Neural progenitor cell (in vitro differentiated cells): ENCODE measurements around the gene HSD17B7. TPM values are rescaled to one million over a fixed set of nuclear protein-coding genes. Genes with fewer than 3 reads are reported as not detected.
"Not testable (repeated sequence)": the region's sequence is repeated elsewhere in the genome, so short reads cannot be mapped to it uniquely, and the experiment has no call there.

Experiments
- DNase-seq: peaks from one replicate; pipeline ENCODE4 v3.0.0-alpha.2; 2016; ENCODE audit warnings: low spot score
- H2AFZ ChIP-seq: fragments of 200-600 bp; sonication (generic); replicated peaks from 2 replicates; pipeline ENCODE4 v1.6.1; 2016; ENCODE audit warnings: antibody characterized with exemption
- H3F3A ChIP-seq: fragments of 200-600 bp; sonication (generic); 2 replicates; pipeline ENCODE4 v1.6.1; 2016; ENCODE audit warnings: antibody characterized with exemption, low read depth
- H3K27ac ChIP-seq: fragments of 200-600 bp; sonication (generic); 2 replicates; pipeline ENCODE4 v1.5.1; 2016; ENCODE audit warnings: mild to moderate bottlenecking
- H3K27me3 ChIP-seq: fragments of 200-600 bp; sonication (generic); 2 replicates; pipeline ENCODE4 v1.6.1; 2016; ENCODE audit warnings: mild to moderate bottlenecking, moderate library complexity
- H3K36me3 ChIP-seq: fragments of 200-600 bp; sonication (generic); 2 replicates; pipeline ENCODE4 v1.5.1; 2016
- H3K4me1 ChIP-seq: fragments of 200-600 bp; sonication (generic); 2 replicates; pipeline ENCODE4 v1.6.1; 2016; ENCODE audit warnings: mixed run types
- H3K4me2 ChIP-seq: fragments of 200-600 bp; sonication (generic); 2 replicates; pipeline ENCODE4 v1.6.1; 2016
- H3K4me3 ChIP-seq: fragments of 200-600 bp; sonication (generic); 2 replicates; pipeline ENCODE4 v1.5.1; 2016
- H3K79me2 ChIP-seq: fragments of 200-600 bp; sonication (generic); 2 replicates; pipeline ENCODE4 v1.6.1; 2016; ENCODE audit warnings: low read depth
- H3K9ac ChIP-seq: fragments of 200-600 bp; sonication (generic); 2 replicates; pipeline ENCODE4 v1.6.1; 2016
- H3K9me3 ChIP-seq: fragments of 200-600 bp; sonication (generic); 2 replicates; pipeline ENCODE4 v1.5.1; 2016; ENCODE audit warnings: low read depth
- H4K20me1 ChIP-seq: fragments of 200-600 bp; sonication (generic); 2 replicates; pipeline ENCODE4 v1.6.1; 2016; ENCODE audit warnings: low read depth
- H3K27ac Mint-ChIP-seq: 3 replicates; pipeline ENCODE4 v1.8.0; 2021; ENCODE audit warnings: mixed read lengths
- H3K27me3 Mint-ChIP-seq: 2 replicates; pipeline ENCODE4 v1.8.0; 2022; ENCODE audit warnings: low read depth, mild to moderate bottlenecking, inconsistent platforms, moderate library complexity, mixed read lengths; ENCODE audit not compliant: insufficient read depth
- H3K36me3 Mint-ChIP-seq: 3 replicates; pipeline ENCODE4 v1.8.0; 2021; ENCODE audit warnings: mixed read lengths
- H3K4me1 Mint-ChIP-seq: 3 replicates; pipeline ENCODE4 v1.8.0; 2021; ENCODE audit warnings: mixed read lengths
- H3K4me3 Mint-ChIP-seq: 3 replicates; pipeline ENCODE4 v1.8.0; 2021; ENCODE audit warnings: mild to moderate bottlenecking, moderate library complexity, mixed read lengths
- H3K9me3 Mint-ChIP-seq: 3 replicates; pipeline ENCODE4 v1.8.0; 2020; ENCODE audit warnings: mixed read lengths
- total RNA-seq: library from RNA; depleted of rRNA; stranded (reverse); fragments of >200 nt; gene quantifications from 2 replicates; pipeline ENCODE4 v1.2.3, GENCODE V29; 2015; ENCODE audit warnings: low replicate concordance
- TF ChIP-seq, protein P1 (sequence below): fragments of 200-600 bp; sonication (generic); IDR thresholded peaks from 2 replicates; pipeline ENCODE4 v1.5.1; 2017; ENCODE audit warnings: antibody characterized with exemption, mild to moderate bottlenecking

The HSD17B7 gene
- total RNA-seq, 1 donor from 2014 or later: 48.0 TPM

DNA sequence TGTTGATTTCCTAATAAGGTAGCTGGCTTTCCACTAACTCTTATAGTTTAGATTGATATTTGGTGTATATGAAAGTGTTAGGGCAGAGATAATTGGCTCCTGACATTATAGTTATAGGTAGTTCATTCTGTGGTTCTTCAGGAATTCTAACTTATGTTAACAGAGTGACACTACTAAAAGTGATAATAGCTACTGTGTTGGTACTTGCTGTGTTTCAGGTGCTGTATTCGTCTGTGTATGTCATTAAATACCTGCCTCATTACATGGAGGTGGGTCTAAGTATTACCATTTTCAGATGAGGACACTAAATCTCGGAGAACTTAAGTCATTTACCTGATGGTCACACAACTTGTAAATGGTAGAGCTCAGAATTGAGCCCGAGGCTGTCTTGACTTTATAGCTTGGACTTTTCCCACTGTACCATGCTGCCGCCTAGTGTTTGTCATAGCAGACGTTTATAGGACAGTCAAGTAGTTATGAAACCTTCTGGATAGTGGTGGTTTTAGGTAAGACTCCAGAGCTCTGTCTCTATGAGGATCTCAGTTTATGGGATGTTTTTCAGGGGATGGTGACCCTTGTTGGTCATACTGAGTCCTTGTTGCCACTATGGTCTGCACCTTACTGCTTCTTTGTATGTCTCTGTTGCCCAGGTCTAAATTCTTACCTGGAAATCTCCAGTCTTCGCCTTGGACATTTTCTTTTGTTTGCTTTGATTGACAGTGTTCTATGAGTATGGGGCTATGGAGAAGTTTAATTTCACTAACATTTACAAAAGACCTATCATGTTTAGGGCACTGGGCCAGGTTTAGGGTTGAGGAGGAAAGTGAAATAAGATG lies 9.7 kb downstream of the HSD17B7 start:
- peaks cover 29% of the 10 kb centered on the region for H3K36me3 Mint-ChIP-seq
- peak; percentile 68 for DNase-seq
- H3K9me3 Mint-ChIP-seq, H3K4me3 Mint-ChIP-seq, H2AFZ ChIP-seq, H3K4me1 Mint-ChIP-seq, H3K9ac ChIP-seq, H3F3A ChIP-seq, H3K27ac Mint-ChIP-seq, H3K4me3 ChIP-seq, H3K27me3 Mint-ChIP-seq, H3K4me2 ChIP-seq, H3K4me1 ChIP-seq, H3K9me3 ChIP-seq, H3K27me3 ChIP-seq, H3K36me3 ChIP-seq, H3K27ac ChIP-seq, H4K20me1 ChIP-seq: not testable (repeated sequence)
- TF ChIP-seq, protein P1, sequence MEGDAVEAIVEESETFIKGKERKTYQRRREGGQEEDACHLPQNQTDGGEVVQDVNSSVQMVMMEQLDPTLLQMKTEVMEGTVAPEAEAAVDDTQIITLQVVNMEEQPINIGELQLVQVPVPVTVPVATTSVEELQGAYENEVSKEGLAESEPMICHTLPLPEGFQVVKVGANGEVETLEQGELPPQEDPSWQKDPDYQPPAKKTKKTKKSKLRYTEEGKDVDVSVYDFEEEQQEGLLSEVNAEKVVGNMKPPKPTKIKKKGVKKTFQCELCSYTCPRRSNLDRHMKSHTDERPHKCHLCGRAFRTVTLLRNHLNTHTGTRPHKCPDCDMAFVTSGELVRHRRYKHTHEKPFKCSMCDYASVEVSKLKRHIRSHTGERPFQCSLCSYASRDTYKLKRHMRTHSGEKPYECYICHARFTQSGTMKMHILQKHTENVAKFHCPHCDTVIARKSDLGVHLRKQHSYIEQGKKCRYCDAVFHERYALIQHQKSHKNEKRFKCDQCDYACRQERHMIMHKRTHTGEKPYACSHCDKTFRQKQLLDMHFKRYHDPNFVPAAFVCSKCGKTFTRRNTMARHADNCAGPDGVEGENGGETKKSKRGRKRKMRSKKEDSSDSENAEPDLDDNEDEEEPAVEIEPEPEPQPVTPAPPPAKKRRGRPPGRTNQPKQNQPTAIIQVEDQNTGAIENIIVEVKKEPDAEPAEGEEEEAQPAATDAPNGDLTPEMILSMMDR: peak; percentile 64
- H3K79me2 ChIP-seq: peaks cover 17% of the 10 kb centered on the region

DNA sequence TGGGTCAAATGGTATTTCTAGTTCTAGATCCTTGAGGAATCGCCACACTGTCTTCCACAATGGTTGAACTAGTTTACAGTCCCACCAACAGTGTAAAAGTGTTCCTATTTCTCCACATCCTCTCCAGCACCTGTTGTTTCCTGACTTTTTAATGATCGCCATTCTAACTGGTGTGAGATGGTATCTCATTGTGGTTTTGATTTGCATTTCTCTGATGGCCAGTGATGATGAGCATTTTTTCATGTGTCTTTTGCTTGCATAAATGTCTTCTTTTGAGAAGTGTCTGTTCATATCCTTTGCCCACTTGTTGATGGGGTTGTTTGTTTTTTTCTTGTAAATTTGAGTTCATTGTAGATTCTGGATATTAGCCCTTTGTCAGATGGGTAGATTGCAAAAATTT lies 17.0 kb downstream of the HSD17B7 start:
- not testable (repeated sequence) for DNase-seq, H2AFZ ChIP-seq, H3K9me3 ChIP-seq, H3K27ac ChIP-seq, H3K4me3 ChIP-seq, H3K27ac Mint-ChIP-seq, H3K4me1 ChIP-seq, H3K9me3 Mint-ChIP-seq, H3F3A ChIP-seq, H3K36me3 ChIP-seq, H3K79me2 ChIP-seq, H3K4me1 Mint-ChIP-seq, H4K20me1 ChIP-seq, H3K27me3 Mint-ChIP-seq, H3K9ac ChIP-seq, H3K27me3 ChIP-seq, H3K4me3 Mint-ChIP-seq, H3K4me2 ChIP-seq
- peaks cover 45% of the 10 kb centered on the region for H3K36me3 Mint-ChIP-seq

DNA sequence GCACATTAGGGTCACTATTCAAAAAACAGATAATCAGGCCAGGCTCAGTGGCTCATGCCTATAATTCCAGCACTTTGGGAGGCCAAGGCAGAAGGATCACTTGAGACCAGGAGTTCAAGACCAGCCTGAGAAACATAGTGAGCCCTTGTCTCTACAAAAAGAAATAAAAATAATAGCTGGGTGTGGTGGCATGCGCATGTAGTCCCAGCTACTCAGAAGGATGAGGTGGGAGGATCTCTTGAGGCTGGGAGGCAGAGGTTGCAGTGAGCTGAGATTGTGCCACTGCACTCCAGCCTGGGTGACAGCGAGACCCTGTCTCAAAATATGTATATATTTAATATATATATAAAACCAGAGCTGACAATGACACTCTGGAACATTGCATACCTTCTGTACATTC lies 21.9 kb downstream of the HSD17B7 start:
- H4K20me1 ChIP-seq, H3K27me3 ChIP-seq, H3K4me3 Mint-ChIP-seq, H3K4me1 ChIP-seq, H3K4me3 ChIP-seq, H3K4me2 ChIP-seq, H3K79me2 ChIP-seq, H3K27ac Mint-ChIP-seq, H3K27me3 Mint-ChIP-seq, H3K9ac ChIP-seq, H3K27ac ChIP-seq, H3K36me3 ChIP-seq, H3K4me1 Mint-ChIP-seq, DNase-seq, H3F3A ChIP-seq, H3K9me3 Mint-ChIP-seq, H3K9me3 ChIP-seq, H2AFZ ChIP-seq: not testable (repeated sequence)
- peaks cover 26% of the 10 kb centered on the region for H3K36me3 Mint-ChIP-seq

DNA sequence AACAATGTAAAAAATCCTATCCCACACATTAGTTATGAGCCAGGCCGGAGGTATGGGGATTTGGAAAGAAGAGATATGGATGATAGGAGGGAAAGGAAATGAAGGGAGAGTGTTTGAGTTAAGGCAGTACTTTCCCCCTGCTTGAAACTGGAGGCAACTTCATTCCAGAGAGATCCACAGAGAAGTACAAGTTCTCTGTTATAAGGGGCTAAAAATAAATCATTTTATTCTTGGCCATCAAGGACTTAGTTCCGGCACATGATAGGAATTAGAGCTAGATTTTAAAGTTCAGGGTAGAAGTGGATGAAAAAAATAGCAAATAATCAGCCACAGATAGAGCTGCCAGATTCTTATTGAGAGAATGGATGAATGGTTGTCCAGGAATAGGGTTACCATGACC lies 27.6 kb downstream of the HSD17B7 start:
- H3K4me1 ChIP-seq, H4K20me1 ChIP-seq, H3K36me3 Mint-ChIP-seq, H2AFZ ChIP-seq, H3K36me3 ChIP-seq, H3K4me2 ChIP-seq, H3K9me3 ChIP-seq, H3K27me3 Mint-ChIP-seq, H3F3A ChIP-seq, H3K4me3 ChIP-seq, H3K79me2 ChIP-seq, H3K27ac ChIP-seq, H3K27ac Mint-ChIP-seq, DNase-seq, H3K4me3 Mint-ChIP-seq, H3K9me3 Mint-ChIP-seq, H3K9ac ChIP-seq: not testable (repeated sequence)
- peaks cover 11% of the 10 kb centered on the region for H3K4me1 Mint-ChIP-seq
- H3K27me3 ChIP-seq: peaks cover 19% of the 10 kb centered on the region

DNA sequence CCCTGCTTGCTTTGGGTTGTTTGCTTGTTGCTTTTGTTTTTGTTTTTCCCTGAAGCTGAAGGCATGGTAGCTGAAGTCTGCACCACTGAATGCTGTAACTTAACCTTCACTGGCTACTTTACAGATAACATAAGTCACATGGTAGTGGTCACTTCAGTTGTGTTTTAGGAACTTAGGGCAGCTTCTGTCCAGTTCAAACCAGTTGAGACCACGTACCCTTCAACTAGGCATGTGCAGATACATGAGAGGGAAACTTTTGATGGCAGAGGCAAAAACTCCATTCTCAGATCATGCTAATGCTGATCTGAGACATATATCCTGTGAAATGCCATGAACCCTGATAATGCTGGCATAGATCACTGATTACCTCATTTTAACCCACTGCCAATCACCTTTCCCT lies 28.2 kb downstream of the HSD17B7 start:
- H3K27me3 ChIP-seq: peaks cover 21% of the 10 kb centered on the region
- not testable (repeated sequence) for H3K9me3 Mint-ChIP-seq, H3K27me3 Mint-ChIP-seq, H3K36me3 Mint-ChIP-seq, H3K4me3 Mint-ChIP-seq, H4K20me1 ChIP-seq, H3K9ac ChIP-seq, H3K36me3 ChIP-seq, H3K79me2 ChIP-seq, H3K27ac ChIP-seq, H3K4me1 ChIP-seq, H3K4me3 ChIP-seq, H3K27ac Mint-ChIP-seq, H3F3A ChIP-seq, DNase-seq, H3K9me3 ChIP-seq, H2AFZ ChIP-seq, H3K4me2 ChIP-seq
- peaks cover 13% of the 10 kb centered on the region for H3K4me1 Mint-ChIP-seq
